B cell (primary cell): ENCODE measurements around the gene L3MBTL3.

Experiments used
- EZH2 ChIP-seq: IDR thresholded peaks from 2 replicates; pipeline ENCODE4 v1.6.1; 2012; ENCODE audit warnings: borderline replicate concordance, low read depth, mild to moderate bottlenecking, moderate library complexity, low read length; ENCODE audit not compliant: insufficient read depth, poor library complexity, severe bottlenecking
- TF ChIP-seq, protein P1 (sequence below): fragments of 200-600 bp; IDR thresholded peaks from one replicate; pipeline ENCODE4 v1.8.0; 2022; ENCODE audit warnings: antibody characterized with exemption, mild to moderate bottlenecking

DNA sequence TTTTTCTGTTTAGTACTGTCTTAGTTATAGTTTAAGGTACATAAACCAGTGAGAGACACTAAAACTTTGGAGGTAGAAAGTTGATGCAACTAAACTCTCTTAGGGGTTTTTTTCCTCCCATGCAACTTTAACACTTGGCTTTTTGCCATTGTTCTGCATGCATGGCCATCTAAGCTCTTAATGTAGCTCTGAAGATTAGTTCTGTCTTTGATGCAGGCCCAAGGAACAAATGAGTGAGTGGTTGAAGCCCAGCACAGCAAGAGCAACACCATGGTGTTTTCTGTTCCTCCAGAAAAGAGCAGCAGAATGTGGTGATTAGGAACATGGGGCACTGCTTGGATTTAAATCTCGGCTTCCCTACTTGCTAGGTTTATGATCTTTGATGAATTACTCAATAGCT is 89.3 kb downstream of the L3MBTL3 start:
- TF ChIP-seq, protein P1, sequence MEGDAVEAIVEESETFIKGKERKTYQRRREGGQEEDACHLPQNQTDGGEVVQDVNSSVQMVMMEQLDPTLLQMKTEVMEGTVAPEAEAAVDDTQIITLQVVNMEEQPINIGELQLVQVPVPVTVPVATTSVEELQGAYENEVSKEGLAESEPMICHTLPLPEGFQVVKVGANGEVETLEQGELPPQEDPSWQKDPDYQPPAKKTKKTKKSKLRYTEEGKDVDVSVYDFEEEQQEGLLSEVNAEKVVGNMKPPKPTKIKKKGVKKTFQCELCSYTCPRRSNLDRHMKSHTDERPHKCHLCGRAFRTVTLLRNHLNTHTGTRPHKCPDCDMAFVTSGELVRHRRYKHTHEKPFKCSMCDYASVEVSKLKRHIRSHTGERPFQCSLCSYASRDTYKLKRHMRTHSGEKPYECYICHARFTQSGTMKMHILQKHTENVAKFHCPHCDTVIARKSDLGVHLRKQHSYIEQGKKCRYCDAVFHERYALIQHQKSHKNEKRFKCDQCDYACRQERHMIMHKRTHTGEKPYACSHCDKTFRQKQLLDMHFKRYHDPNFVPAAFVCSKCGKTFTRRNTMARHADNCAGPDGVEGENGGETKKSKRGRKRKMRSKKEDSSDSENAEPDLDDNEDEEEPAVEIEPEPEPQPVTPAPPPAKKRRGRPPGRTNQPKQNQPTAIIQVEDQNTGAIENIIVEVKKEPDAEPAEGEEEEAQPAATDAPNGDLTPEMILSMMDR, result no peak
- TF ChIP-seq EZH2, result no peak
